Gastrocnemius medialis (tissue), 4 donors: ENCODE measurements around the gene TGFBRAP1. TPM values are rescaled to one million over a fixed set of nuclear protein-coding genes. Genes with fewer than 3 reads are reported as not detected.
A peak's percentile ranks its signal among the peaks of the same experiment; 100 is the strongest.

Source experiments
- ATAC-seq, 2 donors: fragments of 150-250 bp; one replicate each; pipeline ENCODE4 v1.9.1; 2016
- DNase-seq, 2 donors: peaks; one replicate each; pipeline ENCODE4 v3.0.0-alpha.2; 2019
- H3K27ac ChIP-seq, 4 donors: fragments of 200-600 bp; sonication (generic); 1 replicate in 1 of 4; 2 replicates in 3 of 4; pipeline ENCODE4 v1.5.1; 2016 to 2018; ENCODE audit warnings: mild to moderate bottlenecking in 2 of 4, moderate library complexity in 1 of 4
- H3K27me3 ChIP-seq, 3 donors: fragments of 200-600 bp; sonication (generic) in 2 of 3; 1 replicate in 1 of 3; 2 replicates in 2 of 3; pipeline versions ENCODE4 v1.5.1 to v1.6.0; 2016 to 2019; ENCODE audit warnings: mild to moderate bottlenecking in 1 of 3, moderate library complexity in 1 of 3
- H3K36me3 ChIP-seq, 2 donors: fragments of 200-600 bp; sonication (generic) in 1 of 2; one replicate each; pipeline ENCODE4 v1.5.1; 2017 to 2018
- H3K4me1 ChIP-seq, 2 donors: fragments of 200-600 bp; sonication (generic) in 1 of 2; one replicate each; pipeline ENCODE4 v1.5.1; 2016 to 2017; ENCODE audit warnings: mild to moderate bottlenecking in 2 of 2
- H3K4me3 ChIP-seq, 4 donors: fragments of 200-600 bp; sonication (generic) in 3 of 4; 1 replicate in 1 of 4; 2 replicates in 3 of 4; pipeline ENCODE4 v1.5.1; 2016 to 2019; ENCODE audit warnings: mild to moderate bottlenecking in 2 of 4
- H3K9me3 ChIP-seq, 3 donors: fragments of 200-600 bp; sonication (generic) in 2 of 3; 1 replicate in 1 of 3; 2 replicates in 2 of 3; pipeline ENCODE4 v1.5.1; 2016 to 2019
- CTCF ChIP-seq, 5 experiments: fragments of 450-650 bp in 3 of 5; fragments of 200-600 bp in 2 of 5; sonication (generic) in 2 of 5; IDR thresholded peaks in 4 of 5; conservative IDR thresholded peaks in 1 of 5; 1 replicate in 4 of 5; 2 replicates in 1 of 5; pipeline ENCODE4 v1.5.1; 2016 to 2019; ENCODE audit warnings: antibody characterized with exemption in 5 of 5, mild to moderate bottlenecking in 3 of 5, moderate library complexity in 3 of 5
- POLR2A ChIP-seq, 2 donors: fragments of 450-650 bp; IDR thresholded peaks; one replicate each; pipeline ENCODE4 v1.6.1; 2017; ENCODE audit warnings: antibody characterized with exemption in 2 of 2, mild to moderate bottlenecking in 2 of 2, moderate library complexity in 2 of 2
- in situ Hi-C, 4 donors: fragments of 200-750 bp; cut with MboI; loops; one replicate each; pipeline versions ENCODE4 v1.15.0 to v1.8.0; 2017; ENCODE audit warnings: low sequenced_read_pairs in 4 of 4
- intact Hi-C: fragments of 100-400 bp; cut with DNase I; formaldehyde crosslinking; loops from one replicate; pipeline ENCODE4 v1.15.1; 2023; ENCODE audit warnings: low total_unique reads
- total RNA-seq, 4 donors: library from RNA; depleted of rRNA; stranded (reverse); fragments of >200 nt; gene quantifications; one replicate each; pipeline versions ENCODE4 v1.1.0 to v1.2.3, GENCODE V29; 2016

The TGFBRAP1 gene
- total RNA-seq, 4 donors from 2014 or later = 19.7 to 28.9 (median 20.3) TPM

- Histone ChIP-seq H3K27me3 (no peaks in the 10 kb centered on the region), H3K36me3 (peaks cover 6 to 43% of the 10 kb centered on the region in 2 donors), H3K27ac (peak overlapping the region in 2 of 4 donors; percentile 31 to 57), H3K4me3 (no peak overlapping the region), H3K9me3 (peaks cover 0 to 3% (median 0%) of the 10 kb centered on the region in 3 donors), H3K4me1 (peaks cover 0 to 12% of the 10 kb centered on the region in 2 donors)
- DNase-seq = no peak
- intact Hi-C loops = no loop called here
- TF ChIP-seq CTCF (IDR thresholded peaks at IDR 0.05 in 4 of 5, conservative IDR thresholded peaks at IDR 0.05 in 1 of 5) (no peak), POLR2A (IDR thresholded peaks at IDR 0.05) (no peak)
- no peak for ATAC-seq
- in situ Hi-C loops = no loop called here
Observed at GRCh38 chr2:105361102-105361889, 31.8 kb upstream of the TGFBRAP1 start.

GRCh38 chr2:105358593-105358992, 29.1 kb upstream of the TGFBRAP1 start:
- H3K4me3 ChIP-seq = no peak overlapping the region
- ATAC-seq = no peak
- peaks cover 0 to 3% (median 0%) of the 10 kb centered on the region in 3 donors for H3K9me3 ChIP-seq
- H3K4me1 ChIP-seq = peaks cover 0 to 9% of the 10 kb centered on the region in 2 donors
- TF ChIP-seq CTCF (IDR thresholded peaks at IDR 0.05 in 4 of 5, conservative IDR thresholded peaks at IDR 0.05 in 1 of 5) (no peak), POLR2A (IDR thresholded peaks at IDR 0.05) (no peak)
- in situ Hi-C loops = no loop called here
- no peaks in the 10 kb centered on the region for H3K27me3 ChIP-seq
- no peak for DNase-seq
- H3K27ac ChIP-seq = peak overlapping the region in 1 of 4 donors; percentile 14
- H3K36me3 ChIP-seq = peaks cover 6 to 53% of the 10 kb centered on the region in 2 donors
- intact Hi-C loops = no loop called here

GRCh38 chr2:105357122-105357521, 27.6 kb upstream of the TGFBRAP1 start:
- Histone ChIP-seq H3K4me3 (no peak overlapping the region), H3K9me3 (peaks cover 0 to 3% (median 0%) of the 10 kb centered on the region in 3 donors), H3K27me3 (no peaks in the 10 kb centered on the region), H3K36me3 (peaks cover 6 to 45% of the 10 kb centered on the region in 2 donors), H3K27ac (no peak overlapping the region), H3K4me1 (peaks cover 0 to 4% of the 10 kb centered on the region in 2 donors)
- intact Hi-C loops (no loop called here), in situ Hi-C loops (no loop called here)
- TF ChIP-seq POLR2A (IDR thresholded peaks at IDR 0.05) = no peak
- TF ChIP-seq CTCF (IDR thresholded peaks at IDR 0.05 in 4 of 5, conservative IDR thresholded peaks at IDR 0.05 in 1 of 5) = no peak
- ATAC-seq (no peak), DNase-seq (no peak)

GRCh38 chr2:105344704-105345345, 15.3 kb upstream of the TGFBRAP1 start:
- no peaks in the 10 kb centered on the region for H3K9me3 ChIP-seq
- H3K27me3 ChIP-seq = no peaks in the 10 kb centered on the region
- TF ChIP-seq CTCF (IDR thresholded peaks at IDR 0.05 in 4 of 5, conservative IDR thresholded peaks at IDR 0.05 in 1 of 5) (peak in 4 of 5 experiments; percentile 16 to 37 (median 30)), POLR2A (IDR thresholded peaks at IDR 0.05) (no peak)
- intact Hi-C loops (no loop called here), in situ Hi-C loops (no loop called here)
- DNase-seq (no peak), ATAC-seq (no peak)
- peaks cover 0 to 89% of the 10 kb centered on the region in 2 donors for H3K36me3 ChIP-seq
- H3K4me1 ChIP-seq = no peaks in the 10 kb centered on the region
- H3K27ac ChIP-seq = no peak overlapping the region
- H3K4me3 ChIP-seq = no peak overlapping the region
